ENCODE measurements around the gene PRDM16. TPM values are rescaled to one million over a fixed set of nuclear protein-coding genes. Genes with fewer than 3 reads are reported as not detected.

Gene PRDM16
- polyA plus RNA-seq, 1 donor (not counting 4 experiments of a cell fraction or from before 2014, with no cell fraction given), result 0.05 TPM

DNA sequence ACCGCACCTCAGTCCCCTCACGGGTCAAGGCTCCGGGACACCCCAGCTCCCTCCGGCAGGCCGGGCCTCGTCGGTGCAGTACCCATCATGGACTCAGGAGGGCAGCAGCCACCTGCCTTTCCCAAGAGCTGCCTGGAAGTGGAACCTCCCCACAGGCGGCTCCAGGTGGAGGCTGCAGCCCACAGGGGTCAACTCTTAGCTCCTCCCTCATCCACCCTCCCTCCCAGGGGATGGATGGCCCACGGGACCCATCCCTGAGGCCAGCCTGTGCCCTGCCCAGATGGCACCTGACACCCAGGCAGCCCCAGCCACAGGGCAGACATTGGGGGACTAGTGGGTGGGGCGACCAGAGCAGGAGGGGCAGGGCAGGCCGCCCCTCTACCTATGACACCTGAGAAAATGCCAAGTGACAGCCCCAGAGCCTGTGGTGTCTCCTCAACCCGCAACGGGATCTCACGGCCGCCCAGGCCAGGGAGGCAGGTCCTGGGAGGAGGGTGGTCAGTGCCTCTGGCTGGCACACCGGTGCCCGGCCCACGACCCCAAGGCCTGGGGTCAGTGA, 384.3 kb downstream of the PRDM16 start:
- Histone ChIP-seq H3K27ac (ENCODE audit: control insufficient read depth, insufficient read depth, low read length) (no peak overlapping the region), H3K27me3 (ENCODE audit: control insufficient read depth, extremely low read depth, insufficient read depth, low read length) (no peaks in the 10 kb centered on the region), H3K9ac (ENCODE audit: control insufficient read depth, extremely low read depth, insufficient read depth, low read length) (no peak overlapping the region), H3K9me1 (ENCODE audit: control insufficient read depth, extremely low read depth, insufficient read depth, low read length) (no peaks in the 10 kb centered on the region), H3K36me3 (ENCODE audit: control insufficient read depth in 2 of 2, extremely low read depth in 1 of 2, insufficient read depth in 2 of 2, low read length in 2 of 2) (no peaks in the 10 kb centered on the region), H3K79me2 (ENCODE audit: control insufficient read depth, insufficient read depth, low read length) (no peaks in the 10 kb centered on the region), H4K20me1 (ENCODE audit: control insufficient read depth, extremely low read depth, insufficient read depth, low read length) (no peaks in the 10 kb centered on the region), H3K4me1 (ENCODE audit: control insufficient read depth, extremely low read depth, insufficient read depth, low read length) (peaks cover 13% of the 10 kb centered on the region), H3K4me2 (ENCODE audit: control insufficient read depth, extremely low read depth, insufficient read depth, low read depth, low read length) (peak overlapping the region; percentile 75), H3K4me3 (ENCODE audit: control insufficient read depth in 2 of 3, extremely low read depth in 1 of 3, insufficient read depth in 2 of 3, low read depth in 1 of 3, low read length in 3 of 3) (no peak overlapping the region), H3K9me3 (ENCODE audit: control insufficient read depth, low read depth, low read length) (no peaks in the 10 kb centered on the region), H2AFZ (ENCODE audit: control insufficient read depth, low read length) (no peak overlapping the region)
- DNase-seq (ENCODE audit: low read depth, low spot score), result no peak
- dilution Hi-C loops (cut with MboI; ENCODE audit: extremely low pct_ligation_motif_present, low sequenced_read_pairs), result no loop called here
- peak; percentile 48 for FAIRE-seq
- TF ChIP-seq, protein P1, sequence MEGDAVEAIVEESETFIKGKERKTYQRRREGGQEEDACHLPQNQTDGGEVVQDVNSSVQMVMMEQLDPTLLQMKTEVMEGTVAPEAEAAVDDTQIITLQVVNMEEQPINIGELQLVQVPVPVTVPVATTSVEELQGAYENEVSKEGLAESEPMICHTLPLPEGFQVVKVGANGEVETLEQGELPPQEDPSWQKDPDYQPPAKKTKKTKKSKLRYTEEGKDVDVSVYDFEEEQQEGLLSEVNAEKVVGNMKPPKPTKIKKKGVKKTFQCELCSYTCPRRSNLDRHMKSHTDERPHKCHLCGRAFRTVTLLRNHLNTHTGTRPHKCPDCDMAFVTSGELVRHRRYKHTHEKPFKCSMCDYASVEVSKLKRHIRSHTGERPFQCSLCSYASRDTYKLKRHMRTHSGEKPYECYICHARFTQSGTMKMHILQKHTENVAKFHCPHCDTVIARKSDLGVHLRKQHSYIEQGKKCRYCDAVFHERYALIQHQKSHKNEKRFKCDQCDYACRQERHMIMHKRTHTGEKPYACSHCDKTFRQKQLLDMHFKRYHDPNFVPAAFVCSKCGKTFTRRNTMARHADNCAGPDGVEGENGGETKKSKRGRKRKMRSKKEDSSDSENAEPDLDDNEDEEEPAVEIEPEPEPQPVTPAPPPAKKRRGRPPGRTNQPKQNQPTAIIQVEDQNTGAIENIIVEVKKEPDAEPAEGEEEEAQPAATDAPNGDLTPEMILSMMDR (optimal IDR thresholded peaks at IDR 0.05 in 1 of 3, IDR thresholded peaks at IDR 0.05 in 1 of 3, conservative IDR thresholded peaks at IDR 0.05 in 1 of 3; ENCODE audit: extremely low read depth in 1 of 3, insufficient read depth in 2 of 3, low read length in 3 of 3), result peak in 2 of 3 experiments; percentile 93 to 98
- TF ChIP-seq EZH2 (IDR thresholded peaks at IDR 0.05; ENCODE audit: low read length), result no peak

DNA sequence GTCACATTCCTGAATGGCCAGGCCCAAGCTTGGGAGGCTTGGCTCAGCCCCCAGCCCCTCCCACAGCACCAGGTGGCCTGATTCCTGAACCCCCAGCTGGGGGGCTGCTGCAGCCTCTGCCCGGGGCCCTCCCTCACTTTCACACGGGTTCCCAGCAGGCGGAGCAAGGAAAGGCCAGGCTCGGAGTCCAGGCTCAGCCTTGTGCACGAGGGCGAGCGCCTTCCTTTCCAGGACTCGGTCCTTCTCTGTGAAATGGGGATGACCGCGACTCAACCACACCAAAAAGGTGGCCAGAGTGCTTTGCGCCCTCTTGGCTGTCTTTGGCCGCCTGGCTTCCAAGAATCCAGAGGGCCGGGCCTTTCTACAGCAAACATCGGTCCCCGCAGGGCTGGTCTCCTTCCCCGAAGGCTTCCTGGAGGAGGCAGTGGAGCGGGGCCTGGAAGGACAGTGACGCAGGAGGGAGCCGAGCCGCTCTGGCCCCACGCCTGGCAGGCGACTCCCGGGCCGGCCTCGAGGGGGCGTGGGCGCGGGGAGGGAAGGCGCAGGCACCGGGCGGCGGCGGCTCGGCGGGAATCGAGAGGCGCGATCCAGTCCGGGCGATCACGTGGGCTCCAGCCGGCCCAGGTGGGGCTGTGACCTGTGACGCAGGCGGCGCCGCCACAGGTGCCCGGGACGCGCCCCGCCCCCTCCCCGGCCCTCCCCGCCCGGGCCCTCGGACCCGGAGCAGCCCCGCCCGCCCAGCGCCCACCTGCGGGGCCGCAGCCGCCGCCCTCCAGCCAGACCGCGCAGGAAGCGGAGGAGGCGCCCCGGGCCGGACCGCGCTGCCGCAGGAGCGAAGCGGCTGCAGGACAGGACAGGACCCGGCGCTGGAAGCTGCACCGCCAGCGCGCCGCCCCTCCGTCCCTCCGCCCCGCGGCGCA, 385.1 kb downstream of the PRDM16 start, which contains the start of gene ARHGEF16:
ARHGEF16 (plus strand) TSS at position 775 of the 920 bp plus-strand sequence. CDS start 8,420 bp downstream, outside the sequence.
- dilution Hi-C loops (cut with MboI; ENCODE audit: extremely low pct_ligation_motif_present, low sequenced_read_pairs), result no loop called here
- no peaks in the 10 kb centered on the region for H3K9me3 ChIP-seq (ENCODE audit: control insufficient read depth, low read depth, low read length)
- DNase-seq (ENCODE audit: low read depth, low spot score) (no peak), FAIRE-seq (no peak)
- TF ChIP-seq, protein P1 (optimal IDR thresholded peaks at IDR 0.05 in 1 of 3, IDR thresholded peaks at IDR 0.05 in 1 of 3, conservative IDR thresholded peaks at IDR 0.05 in 1 of 3; ENCODE audit: extremely low read depth in 1 of 3, insufficient read depth in 2 of 3, low read length in 3 of 3), result peak in 2 of 3 experiments; percentile 26 to 39
- TF ChIP-seq EZH2 (IDR thresholded peaks at IDR 0.05; ENCODE audit: low read length), result no peak
- H3K27ac ChIP-seq (ENCODE audit: control insufficient read depth, insufficient read depth, low read length), result no peak within 1 kb of the TSS
- H4K20me1 ChIP-seq (ENCODE audit: control insufficient read depth, extremely low read depth, insufficient read depth, low read length), result no peaks in the 10 kb centered on the region
- H3K27me3 ChIP-seq (ENCODE audit: control insufficient read depth, extremely low read depth, insufficient read depth, low read length), result no peaks in the 10 kb centered on the region
- peak within 1 kb of the TSS; percentile 36 for H2AFZ ChIP-seq (ENCODE audit: control insufficient read depth, low read length)
- peak within 1 kb of the TSS; percentile 51 to 59 (median 57) for H3K4me3 ChIP-seq (ENCODE audit: control insufficient read depth in 2 of 3, extremely low read depth in 1 of 3, insufficient read depth in 2 of 3, low read depth in 1 of 3, low read length in 3 of 3)
- H3K36me3 ChIP-seq (ENCODE audit: control insufficient read depth in 2 of 2, extremely low read depth in 1 of 2, insufficient read depth in 2 of 2, low read length in 2 of 2), result no peaks in the 10 kb centered on the region
- H3K4me2 ChIP-seq (ENCODE audit: control insufficient read depth, extremely low read depth, insufficient read depth, low read depth, low read length), result peak within 1 kb of the TSS; percentile 75
- H3K79me2 ChIP-seq (ENCODE audit: control insufficient read depth, insufficient read depth, low read length), result no peaks in the 10 kb centered on the region
- H3K9me1 ChIP-seq (ENCODE audit: control insufficient read depth, extremely low read depth, insufficient read depth, low read length), result no peaks in the 10 kb centered on the region
- H3K4me1 ChIP-seq (ENCODE audit: control insufficient read depth, extremely low read depth, insufficient read depth, low read length), result peaks cover 15% of the 10 kb centered on the region
- H3K9ac ChIP-seq (ENCODE audit: control insufficient read depth, extremely low read depth, insufficient read depth, low read length), result peak within 1 kb of the TSS; percentile 41
